Globus pallidus (tissue), 1 donor: ENCODE data around the gene SPTBN2.

Source experiments
- DNase-seq: peaks from one replicate; pipeline ENCODE4 v3.0.0-alpha.2; 2015; ENCODE audit warnings: low spot score

The SPTBN2 gene

GRCh38 chr11:66728693-66729385 is at the start of gene SPTBN2:
SPTBN2 (minus strand) TSS chr11:66729216; CDS start chr11:66721240, 7,976 bp downstream.
- DNase-seq, result no peak

- DNase-seq, result no peak
These were observed 39.8 kb upstream of the SPTBN2 start for GRCh38 chr11:66768818-66769217.

- DNase-seq, result no peak
These were observed 39.1 kb upstream of the SPTBN2 start for GRCh38 chr11:66768088-66768521.

- DNase-seq, result no peak
These were observed 38.6 kb upstream of the SPTBN2 start for GRCh38 chr11:66767666-66768065.

GRCh38 chr11:66766681-66767080 is 37.7 kb upstream of the SPTBN2 start:
- DNase-seq, result no peak

- DNase-seq, result no peak
These were observed 33.1 kb upstream of the SPTBN2 start for GRCh38 chr11:66762088-66762487.

- no peak for DNase-seq
These were observed 23.1 kb upstream of the SPTBN2 start for GRCh38 chr11:66752148-66752547.

GRCh38 chr11:66749091-66749490 is 20.1 kb upstream of the SPTBN2 start:
- no peak for DNase-seq

GRCh38 chr11:66747480-66747879 is 18.5 kb upstream of the SPTBN2 start:
- DNase-seq, result no peak

GRCh38 chr11:66745356-66746235 is 16.6 kb upstream of the SPTBN2 start:
- DNase-seq, result no peak

GRCh38 chr11:66744485-66745355 is 15.7 kb upstream of the SPTBN2 start:
- peak; percentile 78 for DNase-seq

- no peak for DNase-seq
These were observed 14.4 kb upstream of the SPTBN2 start for GRCh38 chr11:66743271-66743968.

- no peak for DNase-seq
These were observed 12.1 kb upstream of the SPTBN2 start for GRCh38 chr11:66741153-66741552.

GRCh38 chr11:66739983-66740382 is 11.0 kb upstream of the SPTBN2 start:
- DNase-seq, result no peak

GRCh38 chr11:66734215-66734614 is 5.2 kb upstream of the SPTBN2 start:
- DNase-seq, result no peak

GRCh38 chr11:66729447-66729846 is 431 bp upstream of the SPTBN2 start:
- no peak for DNase-seq

- DNase-seq, result no peak
These were observed 851 bp downstream of the SPTBN2 start for GRCh38 chr11:66728038-66728692.

GRCh38 chr11:66727282-66728037 is 1.6 kb downstream of the SPTBN2 start:
- no peak for DNase-seq

GRCh38 chr11:66725647-66726046 is 3.4 kb downstream of the SPTBN2 start:
- no peak for DNase-seq

- no peak for DNase-seq
These were observed 3.9 kb downstream of the SPTBN2 start for GRCh38 chr11:66725114-66725513.
